B cell (primary cell): Measurements from ENCODE around the gene INSR. TPM values are rescaled to one million over a fixed set of nuclear protein-coding genes. Genes with fewer than 3 reads are reported as not detected.

Experiments used
- ATAC-seq: fragments of 200-7000 bp; cut with Tn5 transposase; one replicate; pipeline ENCODE4 v1.10.0; 2021; ENCODE audit warnings: low read depth, mild to moderate bottlenecking, moderate number of reproducible peaks, moderate library complexity
- CTCF ChIA-PET: fragments of 350-600 bp; sonication (Branson Sonifier 250); formaldehyde crosslinking; loops from one replicate; lab custom pipeline; 2021; ENCODE audit warnings: antibody characterized with exemption, inconsistent platforms; lab: Charles Lee
- POLR2A ChIA-PET: fragments of 350-600 bp; sonication (Branson Sonifier 250); formaldehyde crosslinking; loops from one replicate; lab custom pipeline; 2021; ENCODE audit warnings: antibody characterized with exemption; lab: Charles Lee
- DNase-seq: peaks from one replicate; pipeline ENCODE4 v3.0.0; 2013
- H2AFZ ChIP-seq: 2 replicates; pipeline ENCODE4 v1.6.1; 2012; ENCODE audit warnings: mild to moderate bottlenecking, low read depth, low read length; ENCODE audit not compliant: insufficient read depth, poor library complexity, severe bottlenecking
- H3K27ac ChIP-seq, 2 donors: 1 replicate in 1 of 2; 2 replicates in 1 of 2; pipeline ENCODE4 v1.5.1; 2012 to 2013; ENCODE audit warnings: low read length in 2 of 2, mild to moderate bottlenecking in 2 of 2, moderate library complexity in 1 of 2
- H3K27me3 ChIP-seq, 4 experiments: fragments of 200-600 bp in 1 of 4; sonication (generic) in 1 of 4; replicated peaks in 1 of 4; 1 replicate in 2 of 4; 2 replicates in 2 of 4; pipeline versions ENCODE4 v1.6.1 to v1.7.0; 2013 to 2016; ENCODE audit warnings: low read length in 3 of 4, mild to moderate bottlenecking in 2 of 4, mixed read lengths in 1 of 4, moderate library complexity in 1 of 4; ENCODE audit not compliant: insufficient read depth in 4 of 4, control insufficient read depth in 3 of 4; ENCODE audit errors: control extremely low read depth in 1 of 4
- H3K36me3 ChIP-seq, 2 experiments: replicated peaks in 1 of 2; 1 replicate in 1 of 2; 2 replicates in 1 of 2; pipeline versions ENCODE4 v1.6.1 to v1.7.1; 2013; ENCODE audit warnings: low read length in 1 of 2; ENCODE audit not compliant: insufficient read depth in 2 of 2, control insufficient read depth in 1 of 2; ENCODE audit errors: control extremely low read depth in 1 of 2, extremely low read depth in 1 of 2
- H3K4me1 ChIP-seq, 2 donors: fragments of 200-600 bp in 1 of 2; sonication (generic) in 1 of 2; 1 replicate in 1 of 2; 2 replicates in 1 of 2; pipeline versions ENCODE4 v1.5.1 to v1.6.1; 2013 to 2017; ENCODE audit warnings: low read length in 2 of 2; ENCODE audit not compliant: control insufficient read depth in 2 of 2, insufficient read depth in 2 of 2
- H3K4me2 ChIP-seq: replicated peaks from 2 replicates; pipeline ENCODE3; 2012; ENCODE audit warnings: mild to moderate bottlenecking, low read depth, low read length; ENCODE audit not compliant: poor library complexity, severe bottlenecking
- H3K4me3 ChIP-seq, 5 experiments: fragments of 200-600 bp in 1 of 5; sonication (generic) in 1 of 5; 1 replicate in 3 of 5; 2 replicates in 2 of 5; pipeline versions ENCODE4 v1.5.1 to v1.7.0; 2011 to 2016; ENCODE audit warnings: low read length in 4 of 5, mild to moderate bottlenecking in 4 of 5, low read depth in 2 of 5, control low read depth in 1 of 5, moderate library complexity in 1 of 5; ENCODE audit not compliant: insufficient read depth in 1 of 5; ENCODE audit errors: control extremely low read depth in 1 of 5, extremely low read depth in 1 of 5
- H3K79me2 ChIP-seq: fragments of 200-600 bp; sonication (generic); one replicate; pipeline ENCODE4 v1.6.0; 2016; ENCODE audit warnings: low read length; ENCODE audit not compliant: control insufficient read depth, insufficient read depth
- H3K9ac ChIP-seq: fragments of 200-600 bp; sonication (generic); 2 replicates; pipeline ENCODE4 v1.6.1; 2017; ENCODE audit warnings: mild to moderate bottlenecking, low read length, moderate library complexity
- H3K9me3 ChIP-seq, 3 donors: one replicate each; pipeline versions ENCODE4 v1.6.1 to v1.7.1; 2013; ENCODE audit warnings: low read length in 2 of 3; ENCODE audit not compliant: control insufficient read depth in 2 of 3, insufficient read depth in 1 of 3; ENCODE audit errors: control extremely low read depth in 1 of 3
- H4K20me1 ChIP-seq: 2 replicates; pipeline ENCODE4 v1.6.0; 2012; ENCODE audit warnings: mild to moderate bottlenecking, low read length; ENCODE audit not compliant: insufficient read depth, control insufficient read depth, poor library complexity, severe bottlenecking
- H3K27ac Mint-ChIP-seq: one replicate; pipeline ENCODE4 v1.8.0; 2021; ENCODE audit warnings: mixed read lengths
- H3K27me3 Mint-ChIP-seq: one replicate; pipeline ENCODE4 v1.8.0; 2021; ENCODE audit warnings: mixed read lengths
- H3K4me1 Mint-ChIP-seq: one replicate; pipeline ENCODE4 v1.8.0; 2021; ENCODE audit warnings: mixed read lengths
- H3K4me3 Mint-ChIP-seq: one replicate; pipeline ENCODE4 v1.8.0; 2021; ENCODE audit warnings: mixed read lengths
- H3K9me3 Mint-ChIP-seq: one replicate; pipeline ENCODE4 v1.8.0; 2022; ENCODE audit warnings: mixed read lengths; ENCODE audit not compliant: insufficient read depth
- CTCF ChIP-seq: fragments of 200-600 bp; IDR thresholded peaks from one replicate; pipeline ENCODE4 v1.8.0; 2022; ENCODE audit warnings: antibody characterized with exemption, mild to moderate bottlenecking
- EZH2 ChIP-seq: IDR thresholded peaks from 2 replicates; pipeline ENCODE4 v1.6.1; 2012; ENCODE audit warnings: borderline replicate concordance, low read depth, mild to moderate bottlenecking, moderate library complexity, low read length; ENCODE audit not compliant: insufficient read depth, poor library complexity, severe bottlenecking
- WGBS: methylation state at CpG from one replicate; pipeline ENCODE4 v1.1.5; 2013; ENCODE audit warnings: missing lambda C conversion rate; ENCODE audit not compliant: insufficient coverage; 5-methylcytosine and 5-hydroxymethylcytosine counted together
- intact Hi-C: fragments of 100-400 bp; cut with micrococcal nuclease; formaldehyde crosslinking; loops from one replicate; pipeline ENCODE4 v1.10.0; 2022
- polyA plus RNA-seq: library from polyadenylated mRNA; depleted of rRNA; stranded (reverse); fragments of >200 nt; gene quantifications from 2 replicates; pipeline ENCODE4 v1.2.3, GENCODE V29; 2012
- total RNA-seq, 2 donors: library from RNA; stranded (reverse); fragments of 120-200 nt in 1 of 2; gene quantifications; 1 replicate in 1 of 2; 2 replicates in 1 of 2; pipeline versions ENCODE4 v1.2.3 to v1.2.4, GENCODE V29; 2013 to 2022

Gene INSR
- total and polyA plus RNA-seq, 2 donors (not counting 1 experiment from before 2014, with no cell fraction given): 1.4 to 6.3 TPM

DNA sequence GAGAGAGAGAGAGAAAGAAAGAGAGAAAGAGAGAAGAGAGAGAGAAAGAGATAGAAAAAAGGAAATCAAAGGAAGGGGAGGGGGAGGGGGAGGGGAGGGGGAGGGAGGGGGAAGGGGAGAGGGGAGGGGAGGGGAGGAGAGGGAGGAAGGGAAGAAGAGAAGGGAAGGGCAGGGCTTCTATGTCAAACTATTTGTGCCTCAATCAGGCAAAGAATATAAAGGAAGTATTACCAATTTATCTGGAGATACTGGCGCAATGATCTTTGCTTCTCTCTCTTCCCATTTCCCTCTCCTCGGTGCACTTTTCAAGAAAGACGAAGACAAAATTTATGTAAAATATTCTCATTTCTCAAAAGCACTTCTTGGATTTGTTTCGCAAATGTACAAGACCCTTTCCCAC is 9.3 kb upstream of the INSR start:
- no peak overlapping the region for H3K9ac ChIP-seq
- H2AFZ ChIP-seq: no peak overlapping the region
- no peak for ATAC-seq
- H3K27ac Mint-ChIP-seq: no peak overlapping the region
- peaks cover 8% of the 10 kb centered on the region for H3K27me3 Mint-ChIP-seq
- ChIA-PET POLR2A (no interaction called here), CTCF (interaction anchor here (0.5 kb wide), 1 partner anchor 74 kb away, joined by 4 read pairs; no protein-coding TSS in a partner anchor)
- intact Hi-C loops: no loop called here
- no peak for TF ChIP-seq CTCF
- no peak for TF ChIP-seq EZH2
- H3K9me3 Mint-ChIP-seq: no peaks in the 10 kb centered on the region
- no peaks in the 10 kb centered on the region for H3K36me3 ChIP-seq
- WGBS: 100% methylated on average over 1 of the region's 4 CpGs
- peaks cover 0 to under 1% (median 0%) of the 10 kb centered on the region in 4 experiments for H3K27me3 ChIP-seq
- H3K4me2 ChIP-seq: no peak overlapping the region
- no peaks in the 10 kb centered on the region for H3K79me2 ChIP-seq
- DNase-seq: no peak
- H3K27ac ChIP-seq: no peak overlapping the region
- no peaks in the 10 kb centered on the region for H3K9me3 ChIP-seq
- no peak overlapping the region for H3K4me3 ChIP-seq
- H3K4me3 Mint-ChIP-seq: no peak overlapping the region
- H4K20me1 ChIP-seq: no peaks in the 10 kb centered on the region
- H3K4me1 ChIP-seq: no peaks in the 10 kb centered on the region
- H3K4me1 Mint-ChIP-seq: peaks cover 2% of the 10 kb centered on the region

- Histone ChIP-seq H3K36me3 (no peaks in the 10 kb centered on the region), H3K9me3 (no peaks in the 10 kb centered on the region), H3K9ac (no peak overlapping the region), H2AFZ (no peak overlapping the region), H4K20me1 (no peaks in the 10 kb centered on the region), H3K4me2 (no peak overlapping the region), H3K4me3 (no peak overlapping the region), H3K79me2 (no peaks in the 10 kb centered on the region), H3K27ac (no peak overlapping the region), H3K27me3 (peaks cover 0 to 9% (median 1%) of the 10 kb centered on the region in 4 experiments), H3K4me1 (no peaks in the 10 kb centered on the region)
- Mint-ChIP-seq H3K9me3 (no peaks in the 10 kb centered on the region), H3K4me3 (no peak overlapping the region), H3K4me1 (peaks cover 2% of the 10 kb centered on the region), H3K27ac (no peak overlapping the region), H3K27me3 (peaks cover 17% of the 10 kb centered on the region)
- ChIA-PET POLR2A (no interaction called here), CTCF (interaction anchor here (0.6 to 1.5 kb wide), 2 partner anchors 97 to 150 kb away, joined by 3 read pairs; no protein-coding TSS in a partner anchor)
- WGBS: 97% methylated on average over 4 of the region's 5 CpGs
- ATAC-seq: no peak
- no peak for TF ChIP-seq CTCF
- no peak for TF ChIP-seq EZH2
- no peak for DNase-seq
- intact Hi-C loops: no loop called here
Measured at GRCh38 chr19:7301525-7301924, 7.3 kb upstream of the INSR start.
